ENCODE measurements around the gene STARD8.
A peak's percentile ranks its signal among the peaks of the same experiment; 100 is the strongest.
"Not testable (repeated sequence)": the region's sequence is repeated elsewhere in the genome, so short reads cannot be mapped to it uniquely, and the experiment has no call there.

STARD8 gene

DNA sequence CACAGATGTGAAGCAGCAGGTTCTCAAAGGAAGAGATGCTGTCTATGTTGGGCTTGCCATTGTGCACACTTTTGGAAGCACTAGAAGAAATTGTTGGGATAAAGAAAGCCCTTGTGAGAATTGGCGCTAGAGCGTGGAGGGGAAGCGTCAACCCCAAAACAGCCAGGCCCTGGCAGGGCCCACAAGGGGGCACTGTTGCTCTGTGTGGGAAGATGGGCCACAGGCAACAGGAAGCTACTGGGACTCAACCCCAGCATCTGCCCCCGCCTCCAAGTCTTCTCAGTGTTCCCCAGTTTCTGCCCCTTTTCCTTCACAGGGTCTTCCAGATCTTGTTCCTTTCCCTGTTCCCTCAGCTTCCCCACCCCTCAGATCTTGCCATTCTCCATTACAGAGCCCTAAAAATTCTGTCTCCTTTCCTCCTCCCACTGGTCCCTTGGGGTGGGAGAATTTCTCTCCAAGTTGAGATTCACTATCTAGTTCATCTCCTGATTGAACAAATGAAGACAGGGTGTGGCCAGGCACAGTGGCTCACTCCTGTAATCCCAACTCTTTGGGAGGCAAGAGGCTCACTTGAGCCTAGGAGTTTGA lies 85.5 kb downstream of the STARD8 start:
- Histone ChIP-seq H3K27ac (no peak overlapping the region), H3K4me3 (no peak overlapping the region)
- DNase-seq (ENCODE audit: low spot score) = no peak
- TF ChIP-seq, protein P1, sequence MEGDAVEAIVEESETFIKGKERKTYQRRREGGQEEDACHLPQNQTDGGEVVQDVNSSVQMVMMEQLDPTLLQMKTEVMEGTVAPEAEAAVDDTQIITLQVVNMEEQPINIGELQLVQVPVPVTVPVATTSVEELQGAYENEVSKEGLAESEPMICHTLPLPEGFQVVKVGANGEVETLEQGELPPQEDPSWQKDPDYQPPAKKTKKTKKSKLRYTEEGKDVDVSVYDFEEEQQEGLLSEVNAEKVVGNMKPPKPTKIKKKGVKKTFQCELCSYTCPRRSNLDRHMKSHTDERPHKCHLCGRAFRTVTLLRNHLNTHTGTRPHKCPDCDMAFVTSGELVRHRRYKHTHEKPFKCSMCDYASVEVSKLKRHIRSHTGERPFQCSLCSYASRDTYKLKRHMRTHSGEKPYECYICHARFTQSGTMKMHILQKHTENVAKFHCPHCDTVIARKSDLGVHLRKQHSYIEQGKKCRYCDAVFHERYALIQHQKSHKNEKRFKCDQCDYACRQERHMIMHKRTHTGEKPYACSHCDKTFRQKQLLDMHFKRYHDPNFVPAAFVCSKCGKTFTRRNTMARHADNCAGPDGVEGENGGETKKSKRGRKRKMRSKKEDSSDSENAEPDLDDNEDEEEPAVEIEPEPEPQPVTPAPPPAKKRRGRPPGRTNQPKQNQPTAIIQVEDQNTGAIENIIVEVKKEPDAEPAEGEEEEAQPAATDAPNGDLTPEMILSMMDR (IDR thresholded peaks at IDR 0.05) = peak; percentile 33

DNA sequence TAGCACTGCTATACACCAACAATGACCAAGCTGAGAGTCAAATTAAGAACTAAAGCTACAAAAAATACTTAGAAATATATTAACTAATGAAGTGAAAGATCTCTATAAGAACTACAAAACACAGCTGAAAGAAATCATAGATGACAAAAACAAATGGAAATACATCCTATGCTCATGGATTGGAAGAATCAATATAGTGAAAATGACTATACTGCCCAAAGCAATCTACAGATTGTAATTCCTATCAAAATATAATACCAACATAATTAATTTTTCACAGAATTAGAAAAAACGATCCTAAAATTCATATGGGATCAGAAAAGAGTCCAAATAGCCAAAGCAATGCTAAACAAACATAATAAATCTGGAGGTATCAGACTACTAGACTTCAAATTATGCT lies 87.8 kb downstream of the STARD8 start:
- TF ChIP-seq, protein P1 (IDR thresholded peaks at IDR 0.05) = no peak
- no peak overlapping the region for H3K27ac ChIP-seq
- DNase-seq (ENCODE audit: low spot score) = no peak

DNA sequence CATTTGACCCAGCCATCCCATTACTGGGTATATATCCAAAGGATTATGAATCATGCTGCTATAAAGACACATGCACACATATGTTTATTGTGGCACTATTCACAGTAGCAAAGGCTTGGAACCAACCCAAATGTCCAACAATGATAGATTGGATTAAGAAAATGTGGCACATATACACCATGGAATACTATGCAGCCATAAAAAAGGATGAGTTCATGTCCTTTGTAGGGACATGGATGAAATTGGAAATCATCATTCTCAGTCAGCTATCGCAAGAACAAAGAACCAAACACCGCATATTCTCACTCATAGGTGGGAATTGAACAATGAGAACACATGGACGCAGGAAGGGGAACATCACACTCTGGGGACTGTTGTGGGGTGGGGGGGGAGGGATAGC lies 94.4 kb downstream of the STARD8 start:
- H3K4me3 ChIP-seq; H3K27ac ChIP-seq; DNase-seq (ENCODE audit: low spot score): not testable (repeated sequence)

More for the DNA sequence above, 87.8 kb downstream of the STARD8 start:
- H3K4me3 ChIP-seq = no peak overlapping the region

DNA sequence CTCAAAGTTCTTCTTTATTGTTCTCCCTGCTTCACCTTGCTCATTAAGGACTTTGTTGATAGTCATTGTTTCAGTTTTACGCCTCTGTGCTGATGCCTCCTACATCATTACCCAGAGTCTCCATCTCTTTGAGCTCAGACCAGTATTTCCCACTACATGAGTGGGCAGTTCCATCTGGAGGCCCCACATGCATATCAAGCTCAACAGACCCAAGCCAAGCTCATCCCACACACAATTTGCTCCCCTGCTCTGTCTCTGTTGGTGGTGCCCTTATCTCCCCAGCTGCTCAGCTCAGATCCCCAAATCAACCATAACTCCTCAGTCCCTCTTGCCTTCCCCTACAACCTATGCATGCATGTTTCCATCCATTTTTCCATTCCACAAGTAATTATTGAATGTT lies 96.3 kb downstream of the STARD8 start:
- H3K27ac ChIP-seq = no peak overlapping the region
- TF ChIP-seq, protein P1 (IDR thresholded peaks at IDR 0.05) = no peak
- no peak overlapping the region for H3K4me3 ChIP-seq
- DNase-seq (ENCODE audit: low spot score) = no peak

DNA sequence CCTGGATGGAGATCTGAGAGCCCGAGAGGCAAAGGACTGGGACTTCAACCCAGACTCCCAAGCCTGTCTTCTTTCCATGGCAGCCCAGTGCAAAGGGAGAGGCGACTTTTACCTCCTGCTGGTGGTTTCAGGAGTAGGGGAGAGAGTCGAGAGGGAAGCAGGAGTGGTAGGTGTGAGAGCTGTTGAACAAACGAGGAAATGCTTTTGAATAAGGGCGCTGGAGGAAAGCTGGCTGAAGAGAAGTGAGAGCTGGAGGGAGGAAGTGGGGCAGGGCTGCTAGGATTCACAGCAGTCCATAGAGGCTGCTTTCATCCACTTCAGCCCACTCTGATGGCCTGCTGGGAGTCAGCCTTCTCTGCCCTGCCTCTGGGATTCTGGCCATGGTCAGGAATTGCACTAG lies 99.5 kb downstream of the STARD8 start:
- TF ChIP-seq, protein P1 (IDR thresholded peaks at IDR 0.05) = no peak
- no peak overlapping the region for H3K27ac ChIP-seq
- no peak for DNase-seq (ENCODE audit: low spot score)
- no peak overlapping the region for H3K4me3 ChIP-seq

DNA sequence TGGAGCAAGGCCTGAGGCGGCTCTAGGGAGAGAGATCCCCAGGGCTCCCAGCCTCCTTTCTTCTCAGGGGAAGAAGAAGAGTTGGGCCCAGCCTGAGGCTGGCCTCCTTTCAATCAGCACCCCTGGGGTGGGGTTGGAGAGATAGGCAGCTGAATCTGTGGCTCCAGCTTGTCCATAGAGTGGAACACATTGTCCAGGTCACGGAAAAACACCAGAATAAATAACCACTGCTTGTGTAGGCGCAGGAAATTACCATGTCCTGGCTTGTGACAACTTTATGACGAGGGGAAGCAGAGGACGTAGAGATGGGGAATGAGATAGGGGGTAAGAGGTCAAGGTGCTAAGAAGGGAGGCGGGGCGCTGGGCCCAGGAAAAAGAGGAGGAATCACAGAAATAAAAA lies 100.6 kb downstream of the STARD8 start:
- no peak for DNase-seq (ENCODE audit: low spot score)
- H3K27ac ChIP-seq = no peak overlapping the region
- TF ChIP-seq, protein P1 (IDR thresholded peaks at IDR 0.05) = no peak
- H3K4me3 ChIP-seq = no peak overlapping the region

DNA sequence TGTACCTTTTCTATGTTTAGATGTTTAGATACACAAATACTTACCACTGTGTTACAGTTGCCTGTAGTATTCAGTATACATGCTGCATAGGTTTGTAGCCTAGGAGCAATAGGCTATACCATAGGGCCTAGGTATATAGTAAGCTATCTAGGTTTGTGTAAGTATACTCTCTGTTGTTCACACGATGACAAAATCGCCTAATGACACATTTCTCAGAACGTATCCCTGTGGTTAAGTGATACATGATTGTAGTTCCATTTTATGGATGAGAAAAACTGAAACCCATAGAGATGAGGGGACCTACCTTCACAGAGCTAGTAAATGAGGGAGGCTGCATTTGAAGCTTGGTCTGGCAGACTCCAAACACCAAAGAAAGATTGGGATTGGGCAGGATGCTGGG lies 102.0 kb downstream of the STARD8 start:
- DNase-seq (ENCODE audit: low spot score) = peak; percentile 7
- no peak overlapping the region for H3K4me3 ChIP-seq
- TF ChIP-seq, protein P1 (IDR thresholded peaks at IDR 0.05) = no peak

More for the DNA sequence above, 102.0 kb downstream of the STARD8 start:
- H3K27ac ChIP-seq = no peak overlapping the region

Data from coronary artery (tissue), 2 donors.